GM12801 (cell line): ENCODE measurements around the gene THAP3.

Source experiments
- TF ChIP-seq, protein P1 (sequence below): IDR thresholded peaks from one replicate; pipeline ENCODE4 v1.5.1; 2011; ENCODE audit warnings: control low read depth; ENCODE audit not compliant: insufficient read length; ENCODE audit errors: extremely low read depth

Gene THAP3

GRCh38 chr1:6635910-6636760, 11.5 kb downstream of the THAP3 start:
- TF ChIP-seq, protein P1, sequence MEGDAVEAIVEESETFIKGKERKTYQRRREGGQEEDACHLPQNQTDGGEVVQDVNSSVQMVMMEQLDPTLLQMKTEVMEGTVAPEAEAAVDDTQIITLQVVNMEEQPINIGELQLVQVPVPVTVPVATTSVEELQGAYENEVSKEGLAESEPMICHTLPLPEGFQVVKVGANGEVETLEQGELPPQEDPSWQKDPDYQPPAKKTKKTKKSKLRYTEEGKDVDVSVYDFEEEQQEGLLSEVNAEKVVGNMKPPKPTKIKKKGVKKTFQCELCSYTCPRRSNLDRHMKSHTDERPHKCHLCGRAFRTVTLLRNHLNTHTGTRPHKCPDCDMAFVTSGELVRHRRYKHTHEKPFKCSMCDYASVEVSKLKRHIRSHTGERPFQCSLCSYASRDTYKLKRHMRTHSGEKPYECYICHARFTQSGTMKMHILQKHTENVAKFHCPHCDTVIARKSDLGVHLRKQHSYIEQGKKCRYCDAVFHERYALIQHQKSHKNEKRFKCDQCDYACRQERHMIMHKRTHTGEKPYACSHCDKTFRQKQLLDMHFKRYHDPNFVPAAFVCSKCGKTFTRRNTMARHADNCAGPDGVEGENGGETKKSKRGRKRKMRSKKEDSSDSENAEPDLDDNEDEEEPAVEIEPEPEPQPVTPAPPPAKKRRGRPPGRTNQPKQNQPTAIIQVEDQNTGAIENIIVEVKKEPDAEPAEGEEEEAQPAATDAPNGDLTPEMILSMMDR: no peak

GRCh38 chr1:6637770-6638169, 13.1 kb downstream of the THAP3 start:
- TF ChIP-seq, protein P1: no peak

DNA sequence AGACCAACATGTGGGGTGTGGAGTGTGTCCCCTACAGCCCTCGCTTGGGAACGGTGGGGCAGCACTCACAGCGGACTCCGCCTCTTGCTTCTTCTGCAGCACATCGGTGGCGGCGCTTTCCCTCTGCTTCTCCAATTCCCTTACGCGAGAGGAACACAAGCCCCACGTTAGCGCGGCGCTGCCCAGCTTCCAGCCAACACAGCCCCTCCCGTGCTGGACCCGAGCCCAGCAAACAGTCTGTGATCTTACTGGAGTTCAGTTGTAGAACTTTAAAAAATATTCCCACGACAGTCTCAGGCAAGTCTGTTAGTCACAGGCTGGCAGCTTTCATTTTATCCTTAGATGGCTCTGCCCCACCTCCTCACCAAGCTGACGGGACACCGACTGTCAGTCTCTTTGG, 13.6 kb downstream of the THAP3 start:
- TF ChIP-seq, protein P1: no peak

GRCh38 chr1:6645018-6645417, 20.4 kb downstream of the THAP3 start:
- TF ChIP-seq, protein P1: no peak

GRCh38 chr1:6646499-6647148, 22.0 kb downstream of the THAP3 start:
- TF ChIP-seq, protein P1: no peak

- TF ChIP-seq, protein P1: no peak
Observed at GRCh38 chr1:6648556-6648955, 23.9 kb downstream of the THAP3 start.

DNA sequence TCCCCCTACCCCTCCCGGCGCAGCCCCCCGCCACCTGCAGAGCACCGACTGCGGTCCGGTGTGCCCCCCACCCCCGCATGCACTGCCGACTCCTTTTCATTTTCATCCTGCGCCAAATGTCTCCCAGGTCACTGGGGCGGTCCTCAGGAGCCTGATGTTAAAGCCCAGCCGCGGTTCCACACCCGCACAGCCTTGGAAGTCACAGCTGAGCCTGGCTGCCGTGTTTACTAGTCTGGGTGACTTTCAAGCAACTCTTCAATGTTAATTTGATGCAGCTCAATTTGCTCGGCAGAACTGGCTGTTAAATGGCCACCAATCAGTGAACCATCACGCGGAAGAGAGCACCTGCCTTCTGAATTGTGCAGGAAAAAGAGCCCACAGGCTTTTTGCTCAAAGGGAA, 27.2 kb downstream of the THAP3 start:
- TF ChIP-seq, protein P1: no peak
